Measurements from ENCODE around the gene SLC6A3. TPM values are rescaled to one million over a fixed set of nuclear protein-coding genes. Genes with fewer than 3 reads are reported as not detected.

Gene SLC6A3
- total and polyA plus RNA-seq, 2 donors (not counting 1 experiment from before 2014, with no cell fraction given): 0.01 to 0.15 TPM

DNA sequence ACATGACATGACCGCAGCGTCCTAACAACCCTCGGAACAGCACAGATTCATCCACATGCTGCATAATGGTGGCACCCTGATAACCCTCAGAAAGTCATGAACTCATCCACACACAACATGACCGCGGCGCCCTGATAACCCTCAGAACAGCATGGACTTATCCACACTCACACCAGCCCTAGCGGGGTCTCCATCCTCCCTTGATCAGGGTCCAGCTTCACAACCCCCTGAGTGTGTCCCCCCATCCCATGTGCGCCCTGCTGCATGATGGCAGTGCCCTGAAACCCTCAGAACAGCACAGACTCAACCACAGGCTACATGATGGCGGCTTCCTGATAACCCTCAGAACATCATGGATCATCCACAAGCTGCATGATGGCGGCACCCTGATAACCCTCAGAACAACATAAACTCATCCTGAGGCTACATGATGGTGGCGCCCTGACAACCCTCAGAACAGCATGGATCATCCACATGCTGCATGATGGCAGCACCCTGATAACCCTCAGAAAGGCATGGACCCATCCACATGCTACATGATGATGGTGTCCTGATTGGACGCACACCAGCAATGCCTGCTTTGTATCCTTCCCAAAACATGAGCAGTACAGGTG is 28.3 kb downstream of the SLC6A3 start:
- WGBS (ENCODE audit: insufficient coverage): 90% methylated on average over 12 of the region's 12 CpGs
- peaks cover 0 to 7% (median 0%) of the 10 kb centered on the region in 3 donors for H3K9me3 ChIP-seq (ENCODE audit: control extremely low read depth in 1 of 3, control insufficient read depth in 2 of 3, insufficient read depth in 1 of 3, low read length in 2 of 3)
- Mint-ChIP-seq H3K4me1 (peaks cover 6% of the 10 kb centered on the region), H3K27ac (no peak overlapping the region), H3K27me3 (peaks cover 9% of the 10 kb centered on the region), H3K4me3 (no peak overlapping the region), H3K9me3 (ENCODE audit: insufficient read depth) (no peaks in the 10 kb centered on the region)
- H3K27me3 ChIP-seq (replicated peaks in 1 of 4; ENCODE audit: control extremely low read depth in 1 of 4, control insufficient read depth in 3 of 4, insufficient read depth in 4 of 4, low read length in 3 of 4): peaks cover 0 to 12% (median 2%) of the 10 kb centered on the region in 4 experiments
- intact Hi-C loops (cut with micrococcal nuclease): no loop called here
- H4K20me1 ChIP-seq (ENCODE audit: control insufficient read depth, insufficient read depth, low read length, poor library complexity, severe bottlenecking): no peaks in the 10 kb centered on the region
- ATAC-seq (ENCODE audit: low read depth): no peak
- no peaks in the 10 kb centered on the region for H3K79me2 ChIP-seq (ENCODE audit: control insufficient read depth, insufficient read depth, low read length)
- POLR2A ChIA-PET: no interaction called here
- H3K4me1 ChIP-seq (ENCODE audit: control insufficient read depth in 2 of 2, insufficient read depth in 2 of 2, low read length in 2 of 2): peaks cover 0 to 5% of the 10 kb centered on the region in 2 donors
- TF ChIP-seq, protein P1, sequence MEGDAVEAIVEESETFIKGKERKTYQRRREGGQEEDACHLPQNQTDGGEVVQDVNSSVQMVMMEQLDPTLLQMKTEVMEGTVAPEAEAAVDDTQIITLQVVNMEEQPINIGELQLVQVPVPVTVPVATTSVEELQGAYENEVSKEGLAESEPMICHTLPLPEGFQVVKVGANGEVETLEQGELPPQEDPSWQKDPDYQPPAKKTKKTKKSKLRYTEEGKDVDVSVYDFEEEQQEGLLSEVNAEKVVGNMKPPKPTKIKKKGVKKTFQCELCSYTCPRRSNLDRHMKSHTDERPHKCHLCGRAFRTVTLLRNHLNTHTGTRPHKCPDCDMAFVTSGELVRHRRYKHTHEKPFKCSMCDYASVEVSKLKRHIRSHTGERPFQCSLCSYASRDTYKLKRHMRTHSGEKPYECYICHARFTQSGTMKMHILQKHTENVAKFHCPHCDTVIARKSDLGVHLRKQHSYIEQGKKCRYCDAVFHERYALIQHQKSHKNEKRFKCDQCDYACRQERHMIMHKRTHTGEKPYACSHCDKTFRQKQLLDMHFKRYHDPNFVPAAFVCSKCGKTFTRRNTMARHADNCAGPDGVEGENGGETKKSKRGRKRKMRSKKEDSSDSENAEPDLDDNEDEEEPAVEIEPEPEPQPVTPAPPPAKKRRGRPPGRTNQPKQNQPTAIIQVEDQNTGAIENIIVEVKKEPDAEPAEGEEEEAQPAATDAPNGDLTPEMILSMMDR (IDR thresholded peaks at IDR 0.05): no peak
- no peak for TF ChIP-seq EZH2 (IDR thresholded peaks at IDR 0.05; ENCODE audit: borderline replicate concordance, insufficient read depth, low read depth, low read length, poor library complexity, severe bottlenecking)
- no peak overlapping the region for H3K27ac ChIP-seq (ENCODE audit: low read length in 2 of 2)
- H2AFZ ChIP-seq (ENCODE audit: insufficient read depth, low read depth, low read length, poor library complexity, severe bottlenecking): no peak overlapping the region
- CTCF ChIA-PET: no interaction called here
- no peak overlapping the region for H3K4me3 ChIP-seq (ENCODE audit: control extremely low read depth in 1 of 5, extremely low read depth in 1 of 5, insufficient read depth in 1 of 5, low read depth in 2 of 5, low read length in 4 of 5)
- H3K36me3 ChIP-seq (replicated peaks in 1 of 2; ENCODE audit: control extremely low read depth in 1 of 2, control insufficient read depth in 1 of 2, extremely low read depth in 1 of 2, insufficient read depth in 2 of 2, low read length in 1 of 2): no peaks in the 10 kb centered on the region
- H3K4me2 ChIP-seq (replicated peaks; ENCODE audit: low read depth, low read length, poor library complexity, severe bottlenecking): no peak overlapping the region
- no peak overlapping the region for H3K9ac ChIP-seq (ENCODE audit: low read length)
- no peak for DNase-seq

GRCh38 chr5:1415626-1416360 is 29.4 kb downstream of the SLC6A3 start:
- H3K9me3 Mint-ChIP-seq (ENCODE audit: insufficient read depth): no peaks in the 10 kb centered on the region
- intact Hi-C loops (cut with micrococcal nuclease): no loop called here
- H3K79me2 ChIP-seq (ENCODE audit: control insufficient read depth, insufficient read depth, low read length): no peaks in the 10 kb centered on the region

More at GRCh38 chr5:1415626-1416360, 29.4 kb downstream of the SLC6A3 start:
- no peak overlapping the region for H3K4me3 ChIP-seq (ENCODE audit: control extremely low read depth in 1 of 5, extremely low read depth in 1 of 5, insufficient read depth in 1 of 5, low read depth in 2 of 5, low read length in 4 of 5)
- no peak for DNase-seq
- Mint-ChIP-seq H3K4me1 (peaks cover 9% of the 10 kb centered on the region), H3K4me3 (no peak overlapping the region), H3K27me3 (peaks cover 14% of the 10 kb centered on the region), H3K27ac (no peak overlapping the region)
- no peak for TF ChIP-seq EZH2 (IDR thresholded peaks at IDR 0.05; ENCODE audit: borderline replicate concordance, insufficient read depth, low read depth, low read length, poor library complexity, severe bottlenecking)
- TF ChIP-seq, protein P1 (IDR thresholded peaks at IDR 0.05): no peak
- H3K4me2 ChIP-seq (replicated peaks; ENCODE audit: low read depth, low read length, poor library complexity, severe bottlenecking): no peak overlapping the region
- POLR2A ChIA-PET: no interaction called here
- no peak for ATAC-seq (ENCODE audit: low read depth)
- CTCF ChIA-PET: no interaction called here
- peaks cover 0 to 6% of the 10 kb centered on the region in 2 donors for H3K4me1 ChIP-seq (ENCODE audit: control insufficient read depth in 2 of 2, insufficient read depth in 2 of 2, low read length in 2 of 2)
- no peak overlapping the region for H3K9ac ChIP-seq (ENCODE audit: low read length)
- peaks cover 0 to 15% (median 2%) of the 10 kb centered on the region in 4 experiments for H3K27me3 ChIP-seq (replicated peaks in 1 of 4; ENCODE audit: control extremely low read depth in 1 of 4, control insufficient read depth in 3 of 4, insufficient read depth in 4 of 4, low read length in 3 of 4)
- H3K36me3 ChIP-seq (replicated peaks in 1 of 2; ENCODE audit: control extremely low read depth in 1 of 2, control insufficient read depth in 1 of 2, extremely low read depth in 1 of 2, insufficient read depth in 2 of 2, low read length in 1 of 2): no peaks in the 10 kb centered on the region
- peaks cover 0 to 2% (median 0%) of the 10 kb centered on the region in 3 donors for H3K9me3 ChIP-seq (ENCODE audit: control extremely low read depth in 1 of 3, control insufficient read depth in 2 of 3, insufficient read depth in 1 of 3, low read length in 2 of 3)
- WGBS (ENCODE audit: insufficient coverage): 85% methylated on average over 21 of the region's 22 CpGs
- H4K20me1 ChIP-seq (ENCODE audit: control insufficient read depth, insufficient read depth, low read length, poor library complexity, severe bottlenecking): no peaks in the 10 kb centered on the region
- H3K27ac ChIP-seq (ENCODE audit: low read length in 2 of 2): no peak overlapping the region
- no peak overlapping the region for H2AFZ ChIP-seq (ENCODE audit: insufficient read depth, low read depth, low read length, poor library complexity, severe bottlenecking)

Data from B cell (primary cell).